Tibial artery (tissue), 4 donors: Measurements from ENCODE around the gene CCDC167.

Source experiments
- DNase-seq, 2 donors: peaks; one replicate each; pipeline ENCODE4 v3.0.0-alpha.2; 2019
- H3K27ac ChIP-seq, 2 donors: fragments of 200-600 bp; sonication (generic) in 1 of 2; 1 replicate in 1 of 2; 2 replicates in 1 of 2; pipeline ENCODE4 v1.5.1; 2018 to 2019; ENCODE audit warnings: mild to moderate bottlenecking in 1 of 2
- H3K27me3 ChIP-seq, 2 donors: fragments of 200-600 bp; sonication (generic) in 1 of 2; one replicate each; pipeline versions ENCODE4 v1.5.1 to v1.6.0; 2016 to 2019
- H3K36me3 ChIP-seq, 3 donors: fragments of 200-600 bp; sonication (generic) in 2 of 3; one replicate each; pipeline ENCODE4 v1.5.1; 2016 to 2019; ENCODE audit warnings: mild to moderate bottlenecking in 2 of 3
- H3K4me1 ChIP-seq, 4 donors: fragments of 200-600 bp; sonication (generic) in 2 of 4; 1 replicate in 3 of 4; 2 replicates in 1 of 4; pipeline ENCODE4 v1.5.1; 2016 to 2019
- H3K4me3 ChIP-seq, 2 donors: fragments of 200-600 bp; sonication (generic) in 1 of 2; 1 replicate in 1 of 2; 2 replicates in 1 of 2; pipeline ENCODE4 v1.5.1; 2018 to 2019; ENCODE audit warnings: mild to moderate bottlenecking in 2 of 2
- H3K9me3 ChIP-seq, 3 donors: fragments of 200-600 bp; sonication (generic) in 1 of 3; one replicate each; pipeline ENCODE4 v1.5.1; 2016 to 2019
- CTCF ChIP-seq, 2 experiments: fragments of 200-600 bp in 1 of 2; fragments of 450-650 bp in 1 of 2; IDR thresholded peaks; one replicate each; pipeline ENCODE4 v1.5.1; 2017 to 2019; ENCODE audit warnings: antibody characterized with exemption in 2 of 2, mild to moderate bottlenecking in 1 of 2, moderate library complexity in 1 of 2
- intact Hi-C: fragments of 100-400 bp; cut with DNase I; formaldehyde crosslinking; loops from one replicate; pipeline ENCODE4 v1.15.0; 2023; ENCODE audit warnings: low total_unique reads

The CCDC167 gene

GRCh38 chr6:37513576-37513975, 13.9 kb upstream of the CCDC167 start:
- intact Hi-C loops: no loop called here
- H3K4me1 ChIP-seq: peaks cover 0 to 16% (median 0%) of the 10 kb centered on the region in 4 donors
- no peaks in the 10 kb centered on the region for H3K9me3 ChIP-seq
- no peak overlapping the region for H3K27ac ChIP-seq
- no peak for TF ChIP-seq CTCF (IDR thresholded peaks at IDR 0.05)
- no peak overlapping the region for H3K4me3 ChIP-seq
- no peak for DNase-seq
- peaks cover 0 to 47% of the 10 kb centered on the region in 2 donors for H3K27me3 ChIP-seq
- H3K36me3 ChIP-seq: no peaks in the 10 kb centered on the region

- H3K27ac ChIP-seq: no peak overlapping the region
- no peak for TF ChIP-seq CTCF (IDR thresholded peaks at IDR 0.05)
- no peak overlapping the region for H3K4me3 ChIP-seq
- no peaks in the 10 kb centered on the region for H3K9me3 ChIP-seq
- no peak for DNase-seq
- peaks cover 0 to 16% (median 0%) of the 10 kb centered on the region in 4 donors for H3K4me1 ChIP-seq
- peaks cover 0 to 47% of the 10 kb centered on the region in 2 donors for H3K27me3 ChIP-seq
- H3K36me3 ChIP-seq: no peaks in the 10 kb centered on the region
- intact Hi-C loops: no loop called here
Measured at GRCh38 chr6:37513155-37513554, 13.5 kb upstream of the CCDC167 start.

GRCh38 chr6:37512400-37513011, 12.8 kb upstream of the CCDC167 start:
- intact Hi-C loops: no loop called here
- H3K4me1 ChIP-seq: peaks cover 0 to 16% (median 0%) of the 10 kb centered on the region in 4 donors
- no peak for DNase-seq
- peaks cover 0 to 47% of the 10 kb centered on the region in 2 donors for H3K27me3 ChIP-seq
- no peak for TF ChIP-seq CTCF (IDR thresholded peaks at IDR 0.05)
- no peaks in the 10 kb centered on the region for H3K36me3 ChIP-seq
- H3K9me3 ChIP-seq: no peaks in the 10 kb centered on the region
- no peak overlapping the region for H3K27ac ChIP-seq
- no peak overlapping the region for H3K4me3 ChIP-seq

- no peak overlapping the region for H3K4me3 ChIP-seq
- H3K4me1 ChIP-seq: peaks cover 0 to 15% (median 0%) of the 10 kb centered on the region in 4 donors
- no peak overlapping the region for H3K27ac ChIP-seq
- peaks cover 0 to 47% of the 10 kb centered on the region in 2 donors for H3K27me3 ChIP-seq
- DNase-seq: no peak
- intact Hi-C loops: no loop called here
- no peaks in the 10 kb centered on the region for H3K9me3 ChIP-seq
- no peak for TF ChIP-seq CTCF (IDR thresholded peaks at IDR 0.05)
- H3K36me3 ChIP-seq: no peaks in the 10 kb centered on the region
Measured at GRCh38 chr6:37511910-37512399, 12.3 kb upstream of the CCDC167 start.

- H3K9me3 ChIP-seq: no peaks in the 10 kb centered on the region
- no peaks in the 10 kb centered on the region for H3K36me3 ChIP-seq
- TF ChIP-seq CTCF (IDR thresholded peaks at IDR 0.05): no peak
- intact Hi-C loops: no loop called here
- no peak for DNase-seq
- H3K27me3 ChIP-seq: peaks cover 0 to 39% of the 10 kb centered on the region in 2 donors
- H3K4me3 ChIP-seq: no peak overlapping the region
- peaks cover 0 to 7% (median 0%) of the 10 kb centered on the region in 4 donors for H3K4me1 ChIP-seq
- no peak overlapping the region for H3K27ac ChIP-seq
Measured at GRCh38 chr6:37511201-37511600, 11.5 kb upstream of the CCDC167 start.
